Retina (tissue), 1 donor: Measurements from ENCODE around the gene EEF1G.
A peak's percentile ranks its signal among the peaks of the same experiment; 100 is the strongest.
"Not testable (repeated sequence)": the region's sequence is repeated elsewhere in the genome, so short reads cannot be mapped to it uniquely, and the experiment has no call there.

Source experiments
- DNase-seq: peaks from one replicate; pipeline ENCODE4 v3.0.0-alpha.2; 2016

EEF1G gene

GRCh38 chr11:62575156-62575555, 1.5 kb upstream of the EEF1G start:
- DNase-seq, result no peak

GRCh38 chr11:62574363-62575071, 826 bp upstream of the EEF1G start:
- peak; percentile 60 for DNase-seq

- no peak for DNase-seq
These were observed 592 bp downstream of the EEF1G start for GRCh38 chr11:62573006-62573591.

GRCh38 chr11:62572431-62572830, 1.3 kb downstream of the EEF1G start:
- no peak for DNase-seq

- DNase-seq, result not testable (repeated sequence)
These were observed 2.2 kb downstream of the EEF1G start for GRCh38 chr11:62571493-62571892.

- not testable (repeated sequence) for DNase-seq
These were observed 2.8 kb downstream of the EEF1G start for GRCh38 chr11:62570903-62571302.

GRCh38 chr11:62569611-62570010, 4.1 kb downstream of the EEF1G start:
- DNase-seq, result no peak

- DNase-seq, result no peak
These were observed 6.6 kb downstream of the EEF1G start for GRCh38 chr11:62567018-62567633.

- DNase-seq, result no peak
These were observed 7.4 kb downstream of the EEF1G start for GRCh38 chr11:62566247-62566646.

- no peak for DNase-seq
These were observed 8.4 kb downstream of the EEF1G start for GRCh38 chr11:62565100-62565802.

- not testable (repeated sequence) for DNase-seq
These were observed 11.9 kb downstream of the EEF1G start for GRCh38 chr11:62561677-62562230.

GRCh38 chr11:62560566-62561103, 13.1 kb downstream of the EEF1G start:
- DNase-seq, result peak; percentile 20

GRCh38 chr11:62559626-62560025, 14.1 kb downstream of the EEF1G start:
- not testable (repeated sequence) for DNase-seq

- no peak for DNase-seq
These were observed 14.5 kb downstream of the EEF1G start for GRCh38 chr11:62559204-62559603.

GRCh38 chr11:62558669-62559068, 15.0 kb downstream of the EEF1G start:
- no peak for DNase-seq

GRCh38 chr11:62556875-62557631, 16.6 kb downstream of the EEF1G start:
- no peak for DNase-seq

- peak; percentile 45 for DNase-seq
These were observed 17.4 kb downstream of the EEF1G start for GRCh38 chr11:62556108-62556874.

- no peak for DNase-seq
These were observed 18.1 kb downstream of the EEF1G start for GRCh38 chr11:62555464-62556107.

- DNase-seq, result no peak
These were observed 19.1 kb downstream of the EEF1G start for GRCh38 chr11:62554387-62555167.

- no peak for DNase-seq
These were observed 19.8 kb downstream of the EEF1G start for GRCh38 chr11:62553839-62554361.
